Adrenal gland (tissue), 5 donors: ENCODE measurements around the gene SUN5.
"Not testable (repeated sequence)": the region's sequence is repeated elsewhere in the genome, so short reads cannot be mapped to it uniquely, and the experiment has no call there.

Experiments
- POLR2A ChIP-seq, 2 donors: fragments of 450-650 bp; IDR thresholded peaks; one replicate each; pipeline ENCODE4 v1.6.1; 2017; ENCODE audit warnings: antibody characterized with exemption in 2 of 2, mild to moderate bottlenecking in 2 of 2, moderate library complexity in 1 of 2
- TF ChIP-seq, protein P1 (sequence below), 6 experiments: fragments of 450-650 bp in 4 of 6; fragments of 200-600 bp in 2 of 6; sonication (generic) in 1 of 6; IDR thresholded peaks; 1 replicate in 5 of 6; 2 replicates in 1 of 6; pipeline versions ENCODE4 v1.5.1 to v1.8.0; 2016 to 2021; ENCODE audit warnings: antibody characterized with exemption in 6 of 6, mild to moderate bottlenecking in 2 of 6, moderate library complexity in 1 of 6
- donor health status: DM: no; HTN: no; CAD: no.

DNA sequence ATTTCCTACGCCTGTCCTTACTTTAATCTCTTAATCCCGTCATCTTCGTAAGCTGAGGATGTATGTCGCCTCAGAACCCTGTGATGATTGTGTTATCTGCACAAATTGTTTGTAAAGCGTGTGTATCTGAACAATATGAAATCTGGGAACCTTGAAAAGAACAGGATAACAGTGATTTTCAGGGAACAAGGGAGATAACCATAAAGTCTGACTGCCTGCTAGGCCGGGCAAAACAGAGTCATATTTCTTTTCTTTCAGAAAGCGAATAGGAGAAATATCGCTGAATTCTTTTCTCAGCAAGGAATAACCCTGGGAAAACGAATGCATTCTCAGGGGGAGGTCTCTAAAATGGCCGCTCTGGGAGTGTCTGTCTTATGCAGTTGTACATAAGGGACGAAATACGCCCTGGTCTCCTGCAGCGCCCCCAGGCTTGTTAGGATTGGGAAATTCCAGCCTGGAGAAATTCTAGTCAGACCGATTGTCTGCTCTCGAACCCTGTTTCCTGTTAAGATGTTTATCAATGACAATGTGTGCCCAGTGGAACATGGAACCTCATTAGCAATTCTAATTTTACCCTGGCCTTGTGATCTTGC lies 41.0 kb upstream of the SUN5 start:
- TF ChIP-seq, protein P1, sequence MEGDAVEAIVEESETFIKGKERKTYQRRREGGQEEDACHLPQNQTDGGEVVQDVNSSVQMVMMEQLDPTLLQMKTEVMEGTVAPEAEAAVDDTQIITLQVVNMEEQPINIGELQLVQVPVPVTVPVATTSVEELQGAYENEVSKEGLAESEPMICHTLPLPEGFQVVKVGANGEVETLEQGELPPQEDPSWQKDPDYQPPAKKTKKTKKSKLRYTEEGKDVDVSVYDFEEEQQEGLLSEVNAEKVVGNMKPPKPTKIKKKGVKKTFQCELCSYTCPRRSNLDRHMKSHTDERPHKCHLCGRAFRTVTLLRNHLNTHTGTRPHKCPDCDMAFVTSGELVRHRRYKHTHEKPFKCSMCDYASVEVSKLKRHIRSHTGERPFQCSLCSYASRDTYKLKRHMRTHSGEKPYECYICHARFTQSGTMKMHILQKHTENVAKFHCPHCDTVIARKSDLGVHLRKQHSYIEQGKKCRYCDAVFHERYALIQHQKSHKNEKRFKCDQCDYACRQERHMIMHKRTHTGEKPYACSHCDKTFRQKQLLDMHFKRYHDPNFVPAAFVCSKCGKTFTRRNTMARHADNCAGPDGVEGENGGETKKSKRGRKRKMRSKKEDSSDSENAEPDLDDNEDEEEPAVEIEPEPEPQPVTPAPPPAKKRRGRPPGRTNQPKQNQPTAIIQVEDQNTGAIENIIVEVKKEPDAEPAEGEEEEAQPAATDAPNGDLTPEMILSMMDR (IDR thresholded peaks at IDR 0.05) = not testable (repeated sequence)
- not testable (repeated sequence) for TF ChIP-seq POLR2A (IDR thresholded peaks at IDR 0.05)
